CD4-positive, alpha-beta T cell (primary cell): ENCODE measurements around the gene PEDS1. TPM values are rescaled to one million over a fixed set of nuclear protein-coding genes. Genes with fewer than 3 reads are reported as not detected.

Experiments
- ATAC-seq: fragments of 200-7000 bp; cut with Tn5 transposase; one replicate; pipeline ENCODE4 v1.10.0; 2022; ENCODE audit warnings: mild to moderate bottlenecking; ENCODE audit not compliant: poor library complexity
- CTCF ChIA-PET: fragments of 350-600 bp; sonication (Branson Sonifier 250); formaldehyde crosslinking; loops from one replicate; lab custom pipeline; 2021; ENCODE audit warnings: antibody characterized with exemption, inconsistent platforms; lab: Charles Lee
- POLR2A ChIA-PET: fragments of 350-600 bp; sonication (Branson Sonifier 250); formaldehyde crosslinking; loops from one replicate; lab custom pipeline; 2021; ENCODE audit warnings: antibody characterized with exemption, inconsistent platforms; lab: Charles Lee
- DNase-seq, 14 experiments: peaks; one replicate each; pipeline ENCODE4 v3.0.0-alpha.2; 2013 to 2020; ENCODE audit warnings: mixed read lengths in 2 of 14
- H3K27ac ChIP-seq, 2 donors: one replicate each; pipeline versions ENCODE4 v1.5.1 to v1.7.0; 2013; ENCODE audit warnings: low read length in 2 of 2, low read depth in 1 of 2, mild to moderate bottlenecking in 1 of 2
- H3K27me3 ChIP-seq, 2 experiments: 1 replicate in 1 of 2; 2 replicates in 1 of 2; pipeline versions ENCODE4 v1.6.1 to v1.7.0; 2013; ENCODE audit warnings: low read length in 2 of 2, control low read depth in 1 of 2, mild to moderate bottlenecking in 1 of 2, moderate library complexity in 1 of 2; ENCODE audit not compliant: insufficient read depth in 2 of 2, control insufficient read depth in 1 of 2
- H3K36me3 ChIP-seq: one replicate; pipeline ENCODE4 v1.6.1; 2013; ENCODE audit warnings: low read length, control low read depth; ENCODE audit not compliant: insufficient read depth
- H3K4me1 ChIP-seq: one replicate; pipeline ENCODE4 v1.6.1; 2013; ENCODE audit warnings: low read length, control low read depth; ENCODE audit not compliant: insufficient read depth
- H3K4me3 ChIP-seq: one replicate; pipeline ENCODE4 v1.5.1; 2013; ENCODE audit warnings: mild to moderate bottlenecking, low read length, moderate library complexity
- H3K9me3 ChIP-seq, 2 experiments: 1 replicate in 1 of 2; 2 replicates in 1 of 2; pipeline versions ENCODE4 v1.6.1 to v1.7.0; 2013; ENCODE audit warnings: low read length in 2 of 2, mild to moderate bottlenecking in 2 of 2, control low read depth in 1 of 2, moderate library complexity in 1 of 2; ENCODE audit not compliant: control insufficient read depth in 1 of 2, insufficient read depth in 1 of 2
- H3K27ac Mint-ChIP-seq: one replicate; pipeline ENCODE4 v1.8.0; 2020; ENCODE audit warnings: mixed read lengths
- H3K27me3 Mint-ChIP-seq: one replicate; pipeline ENCODE4 v1.8.0; 2021; ENCODE audit warnings: mixed read lengths
- H3K36me3 Mint-ChIP-seq: one replicate; pipeline ENCODE4 v1.8.0; 2021; ENCODE audit warnings: low read depth, mixed read lengths
- H3K4me1 Mint-ChIP-seq: one replicate; pipeline ENCODE4 v1.8.0; 2021; ENCODE audit warnings: low read depth, mixed read lengths
- H3K4me3 Mint-ChIP-seq: one replicate; pipeline ENCODE4 v1.8.0; 2020; ENCODE audit warnings: mild to moderate bottlenecking, mixed read lengths
- H3K9me3 Mint-ChIP-seq: one replicate; pipeline ENCODE4 v1.8.0; 2020; ENCODE audit warnings: mixed read lengths
- CTCF ChIP-seq: fragments of 200-600 bp; IDR thresholded peaks from one replicate; pipeline ENCODE4 v1.8.0; 2022; ENCODE audit warnings: antibody characterized with exemption, mild to moderate bottlenecking
- intact Hi-C, 2 experiments: fragments of 100-400 bp; cut with DNase I in 1 of 2; cut with micrococcal nuclease in 1 of 2; formaldehyde crosslinking; loops; one replicate each; pipeline versions ENCODE4 v1.15.1 to v1.9.0; 2023 to 2025; cut with DNase I, micrococcal nuclease
- total RNA-seq, 174 experiments: library from RNA in 2 of 174; stranded (reverse) in 2 of 174; gene quantifications; one replicate each; pipeline ENCODE4 v1.2.3 and lab custom pipeline; 2021 to 2026

The PEDS1 gene
- total RNA-seq, 2 experiments from 2014 or later = 21.3 to 21.9 TPM

GRCh38 chr20:50170549-50171220 is 17.2 kb upstream of the PEDS1 start:
- TF ChIP-seq CTCF = no peak
- Mint-ChIP-seq H3K36me3 (no peaks in the 10 kb centered on the region), H3K27ac (no peak overlapping the region), H3K9me3 (no peaks in the 10 kb centered on the region), H3K4me1 (peaks cover 14% of the 10 kb centered on the region), H3K4me3 (no peak overlapping the region), H3K27me3 (peaks cover 18% of the 10 kb centered on the region)
- H3K27me3 ChIP-seq = peaks cover 6% of the 10 kb centered on the region in 2 experiments
- intact Hi-C loops = no loop called here
- no peak overlapping the region for H3K27ac ChIP-seq
- POLR2A ChIA-PET = interaction anchor here (1.1 to 3.6 kb wide), 2 partner anchors 23 to 51 kb away, joined by 4 to 30 read pairs; no protein-coding TSS in a partner anchor
- H3K9me3 ChIP-seq = peaks cover 0 to 5% of the 10 kb centered on the region in 2 experiments
- DNase-seq = no peak
- H3K4me3 ChIP-seq = no peak overlapping the region
- ATAC-seq = no peak
- CTCF ChIA-PET = interaction anchor here (1.1 to 6.0 kb wide), 3 partner anchors 8 to 48 kb away, joined by 3 to 174 read pairs (median 5); no protein-coding TSS in a partner anchor
- no peaks in the 10 kb centered on the region for H3K36me3 ChIP-seq
- peaks cover 10% of the 10 kb centered on the region for H3K4me1 ChIP-seq

- H3K27ac Mint-ChIP-seq = no peak overlapping the region
- H3K36me3 ChIP-seq = no peaks in the 10 kb centered on the region
- no peaks in the 10 kb centered on the region for H3K36me3 Mint-ChIP-seq
- H3K4me1 ChIP-seq = peaks cover 13% of the 10 kb centered on the region
- H3K9me3 Mint-ChIP-seq = no peaks in the 10 kb centered on the region
- ChIA-PET POLR2A (interaction anchor here (0.6 to 3.6 kb wide), 9 partner anchors 15 to 378 kb away, joined by 3 to 30 read pairs (median 4); partner anchors contain the start of gene PEDS1), CTCF (interaction anchor here (0.5 to 6.0 kb wide), 24 partner anchors 9 to 1117 kb away, joined by 3 to 174 read pairs (median 4); partner anchors contain the start of gene PEDS1)
- TF ChIP-seq CTCF = peak; percentile 94
- peaks cover 0 to 5% of the 10 kb centered on the region in 2 experiments for H3K9me3 ChIP-seq
- H3K4me3 Mint-ChIP-seq = no peak overlapping the region
- H3K4me3 ChIP-seq = no peak overlapping the region
- H3K4me1 Mint-ChIP-seq = peaks cover 16% of the 10 kb centered on the region
- DNase-seq (peak; percentile 66 to 91 (median 82)), ATAC-seq (peak; percentile 75)
- intact Hi-C loops = loop anchor here (1.0 to 5.0 kb wide), 5 partner anchors 22 to 190 kb away; partner anchors contain the start of gene SNAI1 (in 1 of the 2)
- peaks cover 6% of the 10 kb centered on the region in 2 experiments for H3K27me3 ChIP-seq
- H3K27me3 Mint-ChIP-seq = peaks cover 18% of the 10 kb centered on the region
- H3K27ac ChIP-seq = no peak overlapping the region
Observed at GRCh38 chr20:50169329-50169823, 15.9 kb upstream of the PEDS1 start.

GRCh38 chr20:50165684-50166554 is 12.4 kb upstream of the PEDS1 start:
- no peak for TF ChIP-seq CTCF
- H3K9me3 ChIP-seq = peaks cover 0 to 5% of the 10 kb centered on the region in 2 experiments
- Mint-ChIP-seq H3K36me3 (no peaks in the 10 kb centered on the region), H3K4me3 (peak overlapping the region; percentile 17), H3K4me1 (peaks cover 16% of the 10 kb centered on the region), H3K9me3 (no peaks in the 10 kb centered on the region), H3K27me3 (peaks cover 11% of the 10 kb centered on the region), H3K27ac (no peak overlapping the region)
- H3K36me3 ChIP-seq = no peaks in the 10 kb centered on the region
- H3K4me1 ChIP-seq = peaks cover 13% of the 10 kb centered on the region
- ATAC-seq = peak; percentile 88
- H3K27ac ChIP-seq = no peak overlapping the region
- H3K27me3 ChIP-seq = no peaks in the 10 kb centered on the region
- ChIA-PET CTCF (interaction anchor here (0.6 to 2.3 kb wide), 6 partner anchors 13 to 95 kb away, joined by 3 to 16 read pairs (median 4); partner anchors contain the start of gene PEDS1), POLR2A (interaction anchor here (0.7 to 1.4 kb wide), 4 partner anchors 12 to 68 kb away, joined by 3 to 9 read pairs (median 4); partner anchors contain the start of gene PEDS1)
- DNase-seq = peak in 13 of 14 experiments; percentile 61 to 90 (median 75)
- peak overlapping the region; percentile 24 for H3K4me3 ChIP-seq
- intact Hi-C loops = loop anchor here in 1 of 2 experiments (5.0 kb wide), 1 partner anchor 184 kb away; the partner anchor contains the start of gene SNAI1
